ES-I3 (cell line): Measurements from ENCODE around the gene DHRS9.

ENCODE experiments used
- H3K36me3 ChIP-seq: 2 replicates; pipeline ENCODE4 v1.6.1; 2013; ENCODE audit warnings: mild to moderate bottlenecking, low read length, control low read depth, moderate library complexity; ENCODE audit not compliant: insufficient read depth
- H3K4me1 ChIP-seq: 2 replicates; pipeline ENCODE4 v1.6.1; 2013; ENCODE audit warnings: mild to moderate bottlenecking, control low read depth, low read length; ENCODE audit not compliant: insufficient read depth
- H3K9ac ChIP-seq: 2 replicates; pipeline ENCODE4 v1.6.1; 2013; ENCODE audit warnings: low read depth, mild to moderate bottlenecking, low read length, moderate library complexity
- H3K9me3 ChIP-seq: 2 replicates; pipeline ENCODE4 v1.6.1; 2013; ENCODE audit warnings: mild to moderate bottlenecking, low read length, moderate library complexity; ENCODE audit not compliant: control insufficient read depth, insufficient read depth

DHRS9 gene

DNA sequence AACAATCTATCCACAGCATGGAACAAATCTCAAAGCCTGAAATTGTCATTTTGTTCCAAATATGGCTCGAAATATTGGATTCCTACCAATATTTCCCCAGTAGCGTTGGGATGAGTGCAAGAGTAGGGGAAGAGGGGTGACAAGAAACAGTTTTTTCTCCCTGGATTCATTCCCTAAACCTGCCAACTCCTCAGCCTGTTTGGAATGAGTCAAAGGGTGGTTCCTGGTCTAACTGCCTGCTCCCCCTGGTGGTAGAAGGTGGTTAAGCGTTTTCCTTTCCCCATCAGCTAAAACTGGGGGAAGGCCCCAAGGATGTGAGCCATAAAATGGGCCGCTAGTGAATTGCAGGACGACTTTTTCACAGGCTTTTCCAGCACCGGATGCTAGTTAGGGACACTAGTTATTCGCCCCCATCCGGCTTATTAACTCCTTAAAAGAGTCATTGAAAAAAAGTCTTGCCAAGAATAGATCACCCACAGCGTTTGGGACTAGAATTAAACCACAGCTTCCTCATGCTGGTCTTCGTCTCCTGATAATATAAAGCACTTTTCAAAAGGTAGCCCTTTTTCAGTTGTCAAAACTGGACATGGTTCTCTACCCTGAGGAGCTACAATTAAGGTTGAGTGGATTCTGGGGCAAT, 72.5 kb downstream of the DHRS9 start:
- Histone ChIP-seq H3K4me1 (peaks cover 11% of the 10 kb centered on the region; the same call in 1 of the 2 replicates), H3K36me3 (no peaks in the 10 kb centered on the region), H3K9ac (no peak overlapping the region), H3K9me3 (no peaks in the 10 kb centered on the region)

DNA sequence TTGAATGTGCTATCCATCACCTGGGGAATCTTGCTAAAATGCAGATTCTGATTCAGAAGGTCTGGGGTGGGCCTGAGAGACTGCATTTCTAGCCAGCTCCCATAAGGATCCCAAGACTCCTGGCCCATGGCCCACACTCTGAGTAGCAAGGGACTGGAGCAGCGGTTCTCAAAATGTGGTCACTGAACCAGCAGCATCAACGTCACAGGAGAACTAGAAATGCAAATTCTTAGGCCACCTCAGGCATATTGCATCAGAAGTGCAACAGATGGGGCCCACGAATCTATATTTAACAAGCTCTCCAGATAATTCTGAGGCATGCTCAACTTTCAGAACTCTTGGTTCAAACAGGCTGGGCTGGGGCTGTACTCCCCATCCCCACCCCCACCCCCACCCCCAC, 74.6 kb downstream of the DHRS9 start:
- Histone ChIP-seq H3K36me3 (no peaks in the 10 kb centered on the region), H3K4me1 (peaks cover 11% of the 10 kb centered on the region; the same call in 1 of the 2 replicates), H3K9ac (no peak overlapping the region), H3K9me3 (no peaks in the 10 kb centered on the region)
